Measurements from ENCODE around the gene ZCCHC9. TPM values are rescaled to one million over a fixed set of nuclear protein-coding genes. Genes with fewer than 3 reads are reported as not detected.

Gene ZCCHC9
- total and polyA plus RNA-seq, 9 donors = 23.9 to 30.8 (median 28.2) TPM

DNA sequence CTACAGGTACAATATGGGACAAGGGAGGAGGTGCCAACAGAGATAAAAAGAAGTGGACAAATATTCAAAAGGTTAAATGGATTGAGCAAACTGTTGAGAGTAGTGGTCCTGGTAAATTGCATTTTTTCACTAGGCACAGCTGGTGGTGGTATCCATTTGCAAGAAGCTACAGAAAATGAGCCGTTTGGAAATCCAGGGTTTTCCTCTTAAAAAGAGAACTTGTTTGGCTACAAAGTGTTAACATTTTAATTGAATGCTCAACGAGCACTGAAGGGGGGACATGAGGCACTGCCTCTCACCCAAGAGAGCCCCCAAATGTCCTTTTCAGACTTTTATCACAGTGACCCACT lies 491 bp upstream of the ZCCHC9 start:
- whole genome bisulfite sequencing (ENCODE audit: insufficient coverage) = 0% methylated on average over 1 of the region's 2 CpGs
- H3K27ac ChIP-seq (ENCODE audit: low read length) = peak overlapping the region; percentile 97
- no peaks in the 10 kb centered on the region for H3K9me3 ChIP-seq (replicated peaks; ENCODE audit: control insufficient read depth, low read depth, low read length)
- peaks cover 13% of the 10 kb centered on the region for H3K36me3 ChIP-seq (ENCODE audit: control insufficient read depth, insufficient read depth, low read length)
- H3K4me1 ChIP-seq (ENCODE audit: control insufficient read depth, insufficient read depth, low read length) = peaks cover 17% of the 10 kb centered on the region
- H3K27me3 ChIP-seq (ENCODE audit: control insufficient read depth, insufficient read depth, low read length) = no peaks in the 10 kb centered on the region
- H3K4me3 ChIP-seq (ENCODE audit: low read length) = peak overlapping the region; percentile 71
- no peak for DNase-seq

DNA sequence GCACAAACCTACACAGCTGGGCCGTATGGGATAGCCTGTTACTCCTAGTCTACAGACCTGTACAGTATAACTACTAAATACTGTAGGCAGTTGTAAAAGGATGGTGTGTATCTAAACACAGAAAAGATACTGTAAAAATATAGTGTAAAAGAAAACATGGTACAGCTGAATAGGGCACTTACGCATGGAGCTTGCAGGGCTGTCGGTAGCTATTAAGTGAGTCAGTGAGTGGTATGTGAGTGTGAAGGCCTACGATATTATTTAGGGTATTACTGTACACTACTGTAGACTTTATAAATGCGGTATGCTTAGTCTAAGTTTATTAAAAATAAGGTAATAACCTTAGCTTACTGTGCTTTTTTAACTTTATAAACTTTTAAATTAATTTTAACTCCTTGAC lies 1.2 kb downstream of the ZCCHC9 start:
- Histone ChIP-seq H3K4me1 (ENCODE audit: control insufficient read depth, insufficient read depth, low read length) (peaks cover 17% of the 10 kb centered on the region), H3K4me3 (ENCODE audit: low read length) (peak overlapping the region; percentile 71), H3K27ac (ENCODE audit: low read length) (no peak overlapping the region), H3K36me3 (ENCODE audit: control insufficient read depth, insufficient read depth, low read length) (peaks cover 13% of the 10 kb centered on the region), H3K27me3 (ENCODE audit: control insufficient read depth, insufficient read depth, low read length) (no peaks in the 10 kb centered on the region), H3K9me3 (replicated peaks; ENCODE audit: control insufficient read depth, low read depth, low read length) (no peaks in the 10 kb centered on the region)
- DNase-seq = no peak
- WGBS (ENCODE audit: insufficient coverage) = 100% methylated on average over 1 of the region's 5 CpGs

DNA sequence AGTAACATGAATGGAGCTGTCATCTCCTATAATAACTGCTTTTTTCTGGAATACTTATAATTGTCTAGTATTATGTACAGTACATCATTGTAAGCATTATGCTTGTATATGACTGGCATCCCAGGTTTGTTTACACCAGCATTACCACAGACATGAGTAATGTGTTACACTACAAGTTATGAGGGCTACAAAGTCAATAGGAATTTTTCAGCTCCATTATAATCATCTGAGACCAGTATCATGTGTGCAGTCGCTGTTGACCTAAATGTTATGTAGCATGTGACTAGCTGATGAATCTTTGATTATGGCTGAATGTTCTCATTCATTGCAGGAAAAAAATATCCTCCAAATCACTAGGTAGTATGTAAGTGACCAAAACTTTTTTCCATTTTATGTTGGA lies 2.2 kb downstream of the ZCCHC9 start:
- Histone ChIP-seq H3K9me3 (replicated peaks; ENCODE audit: control insufficient read depth, low read depth, low read length) (no peaks in the 10 kb centered on the region), H3K27me3 (ENCODE audit: control insufficient read depth, insufficient read depth, low read length) (no peaks in the 10 kb centered on the region), H3K27ac (ENCODE audit: low read length) (no peak overlapping the region), H3K4me3 (ENCODE audit: low read length) (no peak overlapping the region), H3K4me1 (ENCODE audit: control insufficient read depth, insufficient read depth, low read length) (peaks cover 17% of the 10 kb centered on the region), H3K36me3 (ENCODE audit: control insufficient read depth, insufficient read depth, low read length) (peaks cover 15% of the 10 kb centered on the region)
- WGBS (ENCODE audit: insufficient coverage) = no CpG with 5 or more reads among the region's 1 CpG
- no peak for DNase-seq

DNA sequence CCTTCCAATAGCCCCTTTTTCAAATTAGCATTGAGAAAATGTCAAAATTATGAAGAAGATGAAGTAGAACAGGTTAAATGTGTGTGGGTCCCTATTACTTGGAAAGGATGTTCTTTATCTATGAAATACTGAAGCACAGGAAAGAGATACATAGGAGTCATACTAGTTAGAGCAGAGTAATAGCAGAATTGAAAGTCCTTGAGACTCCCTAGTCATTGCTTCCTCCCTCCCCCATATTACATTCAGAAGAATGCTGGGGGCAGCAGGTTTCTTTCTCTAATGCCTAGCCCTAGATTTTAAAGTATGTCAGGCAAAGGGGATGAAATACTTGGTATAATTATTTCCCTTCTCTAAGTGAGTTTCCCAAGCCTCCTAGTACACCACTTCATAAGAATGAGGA lies 4.4 kb downstream of the ZCCHC9 start:
- no peak overlapping the region for H3K27ac ChIP-seq (ENCODE audit: low read length)
- DNase-seq = no peak
- peaks cover 22% of the 10 kb centered on the region for H3K36me3 ChIP-seq (ENCODE audit: control insufficient read depth, insufficient read depth, low read length)
- H3K9me3 ChIP-seq (replicated peaks; ENCODE audit: control insufficient read depth, low read depth, low read length) = no peaks in the 10 kb centered on the region
- H3K4me1 ChIP-seq (ENCODE audit: control insufficient read depth, insufficient read depth, low read length) = peaks cover 7% of the 10 kb centered on the region
- no peaks in the 10 kb centered on the region for H3K27me3 ChIP-seq (ENCODE audit: control insufficient read depth, insufficient read depth, low read length)
- H3K4me3 ChIP-seq (ENCODE audit: low read length) = no peak overlapping the region

DNA sequence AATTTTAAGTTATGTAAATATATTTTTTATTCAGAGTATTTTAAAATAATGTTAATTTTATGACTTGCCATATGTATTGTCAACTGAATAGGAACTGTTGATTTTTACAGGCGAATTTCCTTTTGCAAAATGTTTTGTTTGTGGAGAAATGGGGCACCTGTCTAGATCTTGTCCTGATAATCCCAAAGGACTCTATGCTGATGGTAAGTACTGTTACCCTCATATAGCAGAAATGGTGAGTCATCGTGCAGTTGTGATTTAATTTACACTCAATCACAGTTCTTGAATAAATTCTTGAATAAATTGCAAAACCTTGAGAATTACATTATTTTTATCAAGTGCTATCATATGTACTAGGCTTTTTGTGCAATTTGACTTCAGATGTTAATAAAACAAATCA lies 7.4 kb downstream of the ZCCHC9 start:
- no peaks in the 10 kb centered on the region for H3K4me1 ChIP-seq (ENCODE audit: control insufficient read depth, insufficient read depth, low read length)
- H3K4me3 ChIP-seq (ENCODE audit: low read length) = no peak overlapping the region
- no peaks in the 10 kb centered on the region for H3K9me3 ChIP-seq (replicated peaks; ENCODE audit: control insufficient read depth, low read depth, low read length)
- WGBS (ENCODE audit: insufficient coverage) = no CpG with 5 or more reads among the region's 2 CpGs
- H3K36me3 ChIP-seq (ENCODE audit: control insufficient read depth, insufficient read depth, low read length) = peaks cover 36% of the 10 kb centered on the region
- no peak overlapping the region for H3K27ac ChIP-seq (ENCODE audit: low read length)
- DNase-seq = no peak
- H3K27me3 ChIP-seq (ENCODE audit: control insufficient read depth, insufficient read depth, low read length) = no peaks in the 10 kb centered on the region

DNA sequence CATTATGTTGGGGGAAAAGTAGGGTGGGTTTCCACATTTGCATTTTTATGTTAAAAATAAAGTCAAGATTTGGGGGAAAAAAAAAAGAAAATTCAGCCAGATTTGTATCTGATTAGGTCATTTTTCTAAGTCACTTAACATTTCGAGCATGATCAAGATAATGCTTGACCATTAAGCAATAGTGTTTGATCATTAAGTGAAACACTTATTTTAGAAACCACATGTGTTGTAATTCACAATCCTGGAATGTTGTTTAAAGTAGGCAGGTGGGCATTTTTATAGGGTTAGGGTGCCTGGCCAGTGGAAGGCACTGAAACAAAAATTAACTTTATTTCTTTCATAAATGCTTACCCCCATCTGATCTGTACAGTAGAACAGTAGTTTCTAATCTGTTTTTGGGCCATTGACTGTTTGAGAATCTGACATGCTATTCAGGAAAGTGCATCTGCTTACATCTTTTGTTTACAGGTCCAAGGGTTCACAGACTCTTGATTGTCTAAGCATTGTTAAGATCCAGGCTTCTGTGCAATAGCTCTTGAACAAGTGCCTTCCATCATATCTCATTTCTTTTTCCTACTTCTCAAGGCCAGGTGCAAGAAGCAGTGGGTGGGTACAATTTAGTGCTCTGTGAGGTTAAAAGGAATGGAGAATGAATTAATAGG lies 9.1 kb downstream of the ZCCHC9 start:
- DNase-seq = no peak
- Histone ChIP-seq H3K9me3 (replicated peaks; ENCODE audit: control insufficient read depth, low read depth, low read length) (no peaks in the 10 kb centered on the region), H3K4me3 (ENCODE audit: low read length) (no peak overlapping the region), H3K27me3 (ENCODE audit: control insufficient read depth, insufficient read depth, low read length) (no peaks in the 10 kb centered on the region), H3K36me3 (ENCODE audit: control insufficient read depth, insufficient read depth, low read length) (peaks cover 31% of the 10 kb centered on the region), H3K4me1 (ENCODE audit: control insufficient read depth, insufficient read depth, low read length) (no peaks in the 10 kb centered on the region), H3K27ac (ENCODE audit: low read length) (no peak overlapping the region)
- no CpG with 5 or more reads among the region's 1 CpG for WGBS (ENCODE audit: insufficient coverage)

DNA sequence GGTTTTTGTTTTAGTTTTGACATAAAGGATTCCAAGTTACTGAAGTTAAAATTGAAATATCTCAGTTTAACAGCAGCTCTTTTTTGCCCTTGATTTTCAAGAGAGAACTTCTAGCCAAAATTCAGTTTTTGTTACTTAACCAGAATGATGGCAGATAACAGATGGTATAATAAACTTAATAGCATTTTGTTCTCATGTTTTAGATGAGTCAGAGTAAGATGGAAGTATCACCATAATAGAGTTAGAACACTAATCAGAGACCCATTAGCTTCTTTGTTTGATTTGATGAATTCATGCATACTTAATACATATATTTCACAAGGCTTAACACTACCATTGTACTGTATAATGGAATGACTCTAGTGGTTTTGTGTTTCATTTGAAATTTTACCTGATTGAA lies 11.9 kb downstream of the ZCCHC9 start:
- Histone ChIP-seq H3K9me3 (replicated peaks; ENCODE audit: control insufficient read depth, low read depth, low read length) (no peaks in the 10 kb centered on the region), H3K27ac (ENCODE audit: low read length) (no peak overlapping the region), H3K4me1 (ENCODE audit: control insufficient read depth, insufficient read depth, low read length) (no peaks in the 10 kb centered on the region), H3K36me3 (ENCODE audit: control insufficient read depth, insufficient read depth, low read length) (peaks cover 28% of the 10 kb centered on the region), H3K4me3 (ENCODE audit: low read length) (no peak overlapping the region), H3K27me3 (ENCODE audit: control insufficient read depth, insufficient read depth, low read length) (no peaks in the 10 kb centered on the region)
- DNase-seq = no peak

DNA sequence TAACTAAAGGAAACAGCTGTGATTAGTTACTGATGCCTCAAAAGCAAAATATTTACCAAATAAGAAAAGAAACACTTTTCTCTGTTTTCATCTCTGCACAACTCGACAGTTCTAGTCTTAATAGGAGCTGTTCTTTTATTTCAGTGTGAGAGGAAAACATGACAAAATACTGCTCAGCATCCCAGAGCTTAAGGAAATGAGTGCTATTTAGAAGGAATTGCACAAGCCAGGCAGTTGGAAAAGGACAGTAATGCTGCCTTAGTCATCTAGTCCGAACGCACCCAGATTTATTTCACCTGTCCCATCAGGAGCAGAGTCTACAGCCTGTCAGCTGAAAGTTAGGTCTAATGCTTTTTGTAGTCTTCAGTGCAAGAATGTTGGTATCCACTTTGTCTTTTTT lies 12.3 kb downstream of the ZCCHC9 start:
- peaks cover 25% of the 10 kb centered on the region for H3K36me3 ChIP-seq (ENCODE audit: control insufficient read depth, insufficient read depth, low read length)
- H3K27me3 ChIP-seq (ENCODE audit: control insufficient read depth, insufficient read depth, low read length) = no peaks in the 10 kb centered on the region
- no peak for DNase-seq
- no peaks in the 10 kb centered on the region for H3K9me3 ChIP-seq (replicated peaks; ENCODE audit: control insufficient read depth, low read depth, low read length)
- H3K4me3 ChIP-seq (ENCODE audit: low read length) = no peak overlapping the region
- H3K27ac ChIP-seq (ENCODE audit: low read length) = no peak overlapping the region
- 90% methylated on average over 2 of the region's 3 CpGs for WGBS (ENCODE audit: insufficient coverage)
- H3K4me1 ChIP-seq (ENCODE audit: control insufficient read depth, insufficient read depth, low read length) = no peaks in the 10 kb centered on the region

DNA sequence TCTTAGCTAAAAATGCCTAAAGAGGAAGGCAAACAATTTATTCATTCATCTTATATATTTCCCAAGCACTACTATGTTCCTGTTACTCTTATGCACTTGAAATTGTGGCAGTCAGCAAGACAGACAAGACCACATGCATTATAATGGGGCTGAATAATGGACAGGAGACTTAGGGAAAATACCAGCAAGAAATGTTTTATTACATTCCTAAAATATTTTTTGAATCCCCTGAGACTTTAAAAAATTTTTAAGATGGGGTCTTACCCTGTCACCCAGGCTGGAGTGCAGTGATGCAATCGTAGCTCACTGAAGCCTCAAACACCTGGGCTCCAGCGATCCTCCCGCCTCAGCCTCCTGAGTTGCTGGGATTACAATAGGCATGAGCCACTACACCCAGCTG lies 13.2 kb downstream of the ZCCHC9 start:
- no peak for DNase-seq
- H3K36me3 ChIP-seq (ENCODE audit: control insufficient read depth, insufficient read depth, low read length) = peaks cover 21% of the 10 kb centered on the region
- no peaks in the 10 kb centered on the region for H3K4me1 ChIP-seq (ENCODE audit: control insufficient read depth, insufficient read depth, low read length)
- 71% methylated on average over 3 of the region's 3 CpGs for WGBS (ENCODE audit: insufficient coverage)
- H3K27ac ChIP-seq (ENCODE audit: low read length) = no peak overlapping the region
- H3K4me3 ChIP-seq (ENCODE audit: low read length) = no peak overlapping the region
- no peaks in the 10 kb centered on the region for H3K27me3 ChIP-seq (ENCODE audit: control insufficient read depth, insufficient read depth, low read length)
- no peaks in the 10 kb centered on the region for H3K9me3 ChIP-seq (replicated peaks; ENCODE audit: control insufficient read depth, low read depth, low read length)

DNA sequence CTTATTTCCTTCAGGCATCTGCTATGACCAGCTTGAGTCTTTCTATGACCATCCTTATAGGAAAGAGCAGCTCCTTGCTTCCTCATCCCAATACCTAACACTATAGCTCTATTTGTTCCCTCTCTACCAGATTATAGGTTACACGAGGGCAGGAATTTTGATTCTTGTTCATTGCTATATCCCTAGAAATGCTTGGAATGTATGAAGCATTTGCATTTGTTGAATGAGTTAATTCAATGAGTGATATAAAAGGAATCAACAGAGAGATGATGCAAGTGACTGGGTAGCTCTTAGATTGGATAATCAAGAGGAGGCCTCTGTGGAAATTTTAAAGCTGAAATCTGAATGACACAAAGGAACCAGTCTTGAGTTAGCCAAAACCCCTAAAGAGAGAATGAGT lies 13.9 kb downstream of the ZCCHC9 start:
- Histone ChIP-seq H3K36me3 (ENCODE audit: control insufficient read depth, insufficient read depth, low read length) (peaks cover 20% of the 10 kb centered on the region), H3K4me3 (ENCODE audit: low read length) (no peak overlapping the region), H3K4me1 (ENCODE audit: control insufficient read depth, insufficient read depth, low read length) (no peaks in the 10 kb centered on the region), H3K27ac (ENCODE audit: low read length) (no peak overlapping the region), H3K9me3 (replicated peaks; ENCODE audit: control insufficient read depth, low read depth, low read length) (no peaks in the 10 kb centered on the region), H3K27me3 (ENCODE audit: control insufficient read depth, insufficient read depth, low read length) (no peaks in the 10 kb centered on the region)
- WGBS (ENCODE audit: insufficient coverage) = no CpG with 5 or more reads among the region's 1 CpG
- no peak for DNase-seq

DNA sequence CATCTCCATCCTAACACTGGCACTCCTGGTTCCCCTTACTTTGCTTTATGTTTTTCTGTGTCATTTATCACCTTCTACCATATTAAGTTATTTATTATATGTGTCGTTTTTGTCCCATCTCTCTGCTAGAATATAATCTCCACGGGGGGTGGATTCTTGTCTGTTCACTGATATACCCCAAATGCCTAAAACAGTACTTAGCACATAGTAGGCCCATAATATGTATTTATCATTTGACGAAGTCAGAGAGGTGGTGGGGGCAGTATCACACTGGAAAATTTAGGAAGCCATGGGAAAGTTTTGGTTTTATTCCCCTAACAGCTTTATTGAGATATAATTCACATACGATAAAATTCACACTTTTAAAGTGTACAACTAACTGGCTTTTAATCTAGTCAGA lies 14.4 kb downstream of the ZCCHC9 start:
- Histone ChIP-seq H3K4me3 (ENCODE audit: low read length) (no peak overlapping the region), H3K36me3 (ENCODE audit: control insufficient read depth, insufficient read depth, low read length) (peaks cover 18% of the 10 kb centered on the region), H3K27me3 (ENCODE audit: control insufficient read depth, insufficient read depth, low read length) (no peaks in the 10 kb centered on the region), H3K4me1 (ENCODE audit: control insufficient read depth, insufficient read depth, low read length) (no peaks in the 10 kb centered on the region), H3K9me3 (replicated peaks; ENCODE audit: control insufficient read depth, low read depth, low read length) (no peaks in the 10 kb centered on the region), H3K27ac (ENCODE audit: low read length) (no peak overlapping the region)
- DNase-seq = no peak
- whole genome bisulfite sequencing (ENCODE audit: insufficient coverage) = 100% methylated on average over 1 of the region's 4 CpGs

All from muscle of leg (tissue), 11 donors.